Lower leg skin (tissue), 4 donors: ENCODE measurements around the gene POLDIP2. TPM values are rescaled to one million over a fixed set of nuclear protein-coding genes. Genes with fewer than 3 reads are reported as not detected.
"Not testable (repeated sequence)": the region's sequence is repeated elsewhere in the genome, so short reads cannot be mapped to it uniquely, and the experiment has no call there.

Source experiments
- DNase-seq, 2 donors: peaks; one replicate each; pipeline ENCODE4 v3.0.0-alpha.2; 2019; ENCODE audit warnings: low spot score in 2 of 2
- H3K4me3 ChIP-seq: fragments of 200-600 bp; sonication (generic); 2 replicates; pipeline ENCODE4 v1.5.1; 2017; ENCODE audit warnings: mild to moderate bottlenecking, low read depth; ENCODE audit not compliant: poor library complexity, severe bottlenecking
- POLR2A ChIP-seq, 2 donors: fragments of 450-650 bp; IDR thresholded peaks; one replicate each; pipeline ENCODE4 v1.6.1; 2016 to 2017; ENCODE audit warnings: antibody characterized with exemption in 2 of 2, mild to moderate bottlenecking in 1 of 2, moderate library complexity in 1 of 2
- WGBS, 2 donors: methylation state at CpG; one replicate each; pipeline ENCODE4 v1.1.5; 2018; 5-methylcytosine and 5-hydroxymethylcytosine counted together
- intact Hi-C: fragments of 100-400 bp; cut with DNase I; formaldehyde crosslinking; loops from one replicate; pipeline ENCODE4 v1.15.0; 2023; ENCODE audit warnings: low total_unique reads
- total RNA-seq, 4 donors: library from RNA; depleted of rRNA; stranded (reverse); fragments of >200 nt; gene quantifications; one replicate each; pipeline ENCODE4 v1.1.0, GENCODE V29; 2016
- TF ChIP-seq, protein P1 (sequence below), 3 donors: fragments of 450-650 bp; IDR thresholded peaks; one replicate each; pipeline ENCODE4 v1.5.1; 2016; ENCODE audit warnings: antibody characterized with exemption in 3 of 3, mild to moderate bottlenecking in 3 of 3, moderate library complexity in 2 of 3

The POLDIP2 gene
- total RNA-seq, 4 donors from 2014 or later = 52.1 to 90.2 (median 73.7) TPM

DNA sequence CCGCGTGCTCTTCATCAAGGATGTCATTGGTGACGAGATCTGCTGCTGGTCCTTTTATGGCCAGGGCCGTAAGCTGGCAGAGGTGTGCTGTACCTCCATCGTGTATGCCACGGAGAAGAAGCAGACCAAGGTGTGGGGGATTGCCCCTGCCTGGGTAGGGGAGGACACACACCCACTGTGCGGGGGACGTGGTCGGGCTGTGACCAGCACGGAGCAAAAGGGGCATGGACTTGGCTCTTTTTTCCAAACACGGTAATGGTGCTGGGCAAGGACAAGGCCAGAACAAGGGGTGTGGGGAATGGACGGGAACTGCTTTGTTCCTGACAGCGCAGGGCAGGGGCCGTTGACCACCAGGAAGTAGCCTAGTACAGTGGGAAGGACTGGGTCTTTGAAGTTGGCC, 15.0 kb downstream of the POLDIP2 start:
- WGBS, 2 donors = 91 to 93% methylated on average over 14 of the region's 14 CpGs

DNA sequence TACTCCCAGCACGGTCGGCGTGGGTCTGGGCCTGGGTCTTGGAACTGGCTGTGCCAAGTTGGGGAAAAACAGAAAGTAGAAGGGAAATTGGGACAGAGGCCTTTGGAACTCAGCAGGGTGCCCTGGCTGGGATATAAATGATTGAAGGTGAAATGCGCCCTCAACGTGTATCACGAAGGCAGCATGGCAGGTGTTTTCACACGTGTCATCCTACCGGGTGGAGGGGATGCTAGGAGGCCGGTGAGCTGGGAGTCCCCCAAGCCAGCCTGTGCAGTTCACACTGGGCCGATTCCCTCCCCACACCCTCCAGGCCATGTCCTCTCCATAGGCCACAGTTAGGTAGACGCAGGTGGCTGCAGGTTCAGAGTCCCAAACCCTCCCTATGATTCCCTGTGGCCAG, 15.8 kb downstream of the POLDIP2 start:
- H3K4me3 ChIP-seq = no peak overlapping the region
- TF ChIP-seq, protein P1, sequence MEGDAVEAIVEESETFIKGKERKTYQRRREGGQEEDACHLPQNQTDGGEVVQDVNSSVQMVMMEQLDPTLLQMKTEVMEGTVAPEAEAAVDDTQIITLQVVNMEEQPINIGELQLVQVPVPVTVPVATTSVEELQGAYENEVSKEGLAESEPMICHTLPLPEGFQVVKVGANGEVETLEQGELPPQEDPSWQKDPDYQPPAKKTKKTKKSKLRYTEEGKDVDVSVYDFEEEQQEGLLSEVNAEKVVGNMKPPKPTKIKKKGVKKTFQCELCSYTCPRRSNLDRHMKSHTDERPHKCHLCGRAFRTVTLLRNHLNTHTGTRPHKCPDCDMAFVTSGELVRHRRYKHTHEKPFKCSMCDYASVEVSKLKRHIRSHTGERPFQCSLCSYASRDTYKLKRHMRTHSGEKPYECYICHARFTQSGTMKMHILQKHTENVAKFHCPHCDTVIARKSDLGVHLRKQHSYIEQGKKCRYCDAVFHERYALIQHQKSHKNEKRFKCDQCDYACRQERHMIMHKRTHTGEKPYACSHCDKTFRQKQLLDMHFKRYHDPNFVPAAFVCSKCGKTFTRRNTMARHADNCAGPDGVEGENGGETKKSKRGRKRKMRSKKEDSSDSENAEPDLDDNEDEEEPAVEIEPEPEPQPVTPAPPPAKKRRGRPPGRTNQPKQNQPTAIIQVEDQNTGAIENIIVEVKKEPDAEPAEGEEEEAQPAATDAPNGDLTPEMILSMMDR (IDR thresholded peaks at IDR 0.05) = no peak
- TF ChIP-seq POLR2A (IDR thresholded peaks at IDR 0.05) = no peak
- no peak for DNase-seq
- 90 to 92% methylated on average over 10 to 11 of the region's 11 CpGs for WGBS, 2 donors
- intact Hi-C loops = no loop called here

More for the DNA sequence above, 15.0 kb downstream of the POLDIP2 start:
- intact Hi-C loops = no loop called here
- H3K4me3 ChIP-seq = no peak overlapping the region
- TF ChIP-seq, protein P1 (IDR thresholded peaks at IDR 0.05) = no peak
- TF ChIP-seq POLR2A (IDR thresholded peaks at IDR 0.05) = no peak
- DNase-seq = no peak

DNA sequence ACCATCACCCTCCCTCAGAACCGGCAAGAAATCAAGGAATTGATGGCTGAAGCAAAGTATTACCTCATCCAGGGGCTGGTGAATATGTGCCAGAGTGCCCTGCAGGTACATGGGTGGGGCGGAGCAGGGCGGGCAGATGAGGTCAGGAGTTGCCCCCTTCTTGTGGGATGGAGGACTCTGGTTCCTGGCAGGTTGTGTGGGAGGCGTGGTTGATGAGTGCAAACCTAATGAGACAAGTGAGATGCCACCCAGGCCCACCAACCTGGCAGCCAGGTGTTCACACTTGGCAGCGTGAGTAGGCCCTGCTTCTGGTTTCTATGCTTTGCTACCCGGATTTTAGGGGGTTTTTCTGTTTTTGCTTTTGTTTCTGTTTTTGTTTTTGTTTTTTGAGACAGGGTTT, 17.0 kb downstream of the POLDIP2 start:
- 78 to 83% methylated on average over 6 of the region's 6 CpGs for WGBS, 2 donors

DNA sequence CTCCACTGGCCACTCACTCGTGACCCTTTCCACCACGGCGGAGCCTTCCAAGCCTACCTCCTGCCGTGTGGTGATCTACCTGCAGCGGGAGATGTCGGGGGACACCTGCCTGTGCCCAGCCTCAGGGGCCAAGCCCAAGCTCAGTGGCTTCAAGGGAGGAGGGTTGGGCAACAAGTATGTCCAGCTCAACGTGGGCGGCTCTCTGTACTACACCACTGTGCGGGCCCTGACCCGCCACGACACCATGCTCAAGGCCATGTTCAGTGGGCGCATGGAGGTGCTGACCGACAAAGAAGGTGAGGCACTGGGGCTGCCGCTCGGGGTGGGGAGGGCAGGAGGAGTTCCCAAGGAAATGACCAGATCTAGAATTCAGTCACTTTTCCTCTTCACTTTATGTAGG, 17.9 kb downstream of the POLDIP2 start:
- TF ChIP-seq POLR2A (IDR thresholded peaks at IDR 0.05) = no peak
- TF ChIP-seq, protein P1 (IDR thresholded peaks at IDR 0.05) = no peak
- 87 to 91% methylated on average over 15 of the region's 15 CpGs for WGBS, 2 donors
- intact Hi-C loops = no loop called here
- no peak for DNase-seq
- no peak overlapping the region for H3K4me3 ChIP-seq

More for the DNA sequence above, 17.0 kb downstream of the POLDIP2 start:
- no peak for DNase-seq
- intact Hi-C loops = no loop called here
- no peak overlapping the region for H3K4me3 ChIP-seq
- TF ChIP-seq, protein P1 (IDR thresholded peaks at IDR 0.05) = no peak
- TF ChIP-seq POLR2A (IDR thresholded peaks at IDR 0.05) = no peak

DNA sequence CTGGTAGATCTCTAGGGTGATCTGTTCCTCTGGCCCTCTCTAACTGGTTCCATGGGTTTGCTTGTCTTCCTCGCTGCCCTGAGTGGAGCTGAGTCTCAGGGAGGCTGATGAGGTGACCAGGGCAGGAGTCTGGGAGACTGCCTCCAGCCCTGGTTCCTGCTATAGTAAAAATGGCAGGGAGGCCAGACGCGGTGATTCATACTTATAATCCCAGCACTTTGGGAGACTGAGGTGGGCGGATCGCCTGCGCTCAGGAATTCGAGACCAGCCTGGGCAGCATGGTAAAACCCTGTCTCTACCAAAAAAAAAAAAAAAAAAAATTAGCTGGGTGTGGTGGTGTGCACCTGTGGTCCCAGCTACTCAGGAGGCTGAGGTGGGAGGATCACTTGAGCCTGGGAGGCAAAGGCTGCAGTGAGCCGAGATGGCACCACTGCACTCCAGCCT, 18.5 kb downstream of the POLDIP2 start:
- WGBS, 2 donors = 65 to 79% methylated on average over 8 of the region's 8 CpGs
- intact Hi-C loops, DNase-seq, H3K4me3 ChIP-seq: not testable (repeated sequence)

DNA sequence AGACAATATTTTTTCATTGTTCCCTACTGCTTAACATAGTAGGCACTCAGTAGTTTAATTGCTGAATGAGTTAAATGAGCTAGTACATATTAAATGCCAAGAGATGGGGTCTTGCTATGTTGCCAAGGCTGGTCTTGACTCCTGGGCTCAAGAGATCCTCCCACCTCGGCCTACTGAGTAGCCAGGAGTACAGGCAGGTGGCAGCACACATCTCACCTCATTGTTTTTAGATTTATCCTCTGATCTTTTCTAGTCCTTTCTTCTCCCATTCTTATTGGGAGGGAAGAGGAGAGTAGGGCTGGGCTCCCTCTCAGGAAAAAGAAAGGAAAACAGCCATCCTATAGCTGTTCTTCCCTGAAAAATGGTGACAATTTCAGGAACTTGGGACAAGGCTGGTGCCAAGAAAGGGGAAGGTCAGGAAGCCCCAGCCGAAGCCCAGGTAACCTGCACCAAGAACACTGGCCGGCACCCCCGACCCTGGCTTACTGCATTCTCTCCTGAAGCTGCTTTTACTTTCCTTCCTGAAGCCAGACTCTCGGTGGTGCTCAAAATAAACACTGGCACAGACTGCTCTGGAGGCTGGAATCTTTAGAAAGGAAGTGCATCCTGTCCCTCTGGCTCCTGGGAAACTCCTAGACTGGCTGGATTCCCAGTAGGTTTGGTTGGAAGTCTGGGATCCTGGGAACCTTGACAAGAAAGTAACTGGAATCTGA, 19.1 kb downstream of the POLDIP2 start:
- WGBS, 2 donors = 65 to 66% methylated on average over 5 of the region's 5 CpGs
- no peak for DNase-seq
- intact Hi-C loops = no loop called here
- no peak overlapping the region for H3K4me3 ChIP-seq
- TF ChIP-seq, protein P1 (IDR thresholded peaks at IDR 0.05) = no peak
- TF ChIP-seq POLR2A (IDR thresholded peaks at IDR 0.05) = no peak
